ENCODE data around the gene STX12. TPM values are rescaled to one million over a fixed set of nuclear protein-coding genes. Genes with fewer than 3 reads are reported as not detected.

STX12 gene
- 16.0 TPM for polyA plus RNA-seq

GRCh38 chr1:27772932-27773825 is at the start of gene STX12:
STX12 (plus strand) TSS chr1:27773219; CDS start chr1:27773308, 89 bp downstream.
- peaks cover 22 to 30% (median 26%) of the 10 kb centered on the region in 3 donors for H3K4me1 Mint-ChIP-seq
- H3K9me3 Mint-ChIP-seq, result no peaks in the 10 kb centered on the region
- H3K27ac Mint-ChIP-seq, result peak within 1 kb of the TSS; percentile 95 to 97 (median 95)
- peaks cover 2% of the 10 kb centered on the region for H3K36me3 Mint-ChIP-seq
- H3K4me3 Mint-ChIP-seq, result peak within 1 kb of the TSS; percentile 93 to 97 (median 95)
- H3K27me3 Mint-ChIP-seq, result no peaks in the 10 kb centered on the region

GRCh38 chr1:27724961-27725373 is 48.1 kb upstream of the STX12 start:
- no peaks in the 10 kb centered on the region for H3K27me3 Mint-ChIP-seq
- H3K4me1 Mint-ChIP-seq, result peaks cover 8 to 20% (median 18%) of the 10 kb centered on the region in 3 donors
- peaks cover 1% of the 10 kb centered on the region for H3K36me3 Mint-ChIP-seq
- H3K9me3 Mint-ChIP-seq, result no peaks in the 10 kb centered on the region
- peak overlapping the region; percentile 86 to 98 (median 93) for H3K4me3 Mint-ChIP-seq
- peak overlapping the region; percentile 91 to 99 (median 99) for H3K27ac Mint-ChIP-seq

DNA sequence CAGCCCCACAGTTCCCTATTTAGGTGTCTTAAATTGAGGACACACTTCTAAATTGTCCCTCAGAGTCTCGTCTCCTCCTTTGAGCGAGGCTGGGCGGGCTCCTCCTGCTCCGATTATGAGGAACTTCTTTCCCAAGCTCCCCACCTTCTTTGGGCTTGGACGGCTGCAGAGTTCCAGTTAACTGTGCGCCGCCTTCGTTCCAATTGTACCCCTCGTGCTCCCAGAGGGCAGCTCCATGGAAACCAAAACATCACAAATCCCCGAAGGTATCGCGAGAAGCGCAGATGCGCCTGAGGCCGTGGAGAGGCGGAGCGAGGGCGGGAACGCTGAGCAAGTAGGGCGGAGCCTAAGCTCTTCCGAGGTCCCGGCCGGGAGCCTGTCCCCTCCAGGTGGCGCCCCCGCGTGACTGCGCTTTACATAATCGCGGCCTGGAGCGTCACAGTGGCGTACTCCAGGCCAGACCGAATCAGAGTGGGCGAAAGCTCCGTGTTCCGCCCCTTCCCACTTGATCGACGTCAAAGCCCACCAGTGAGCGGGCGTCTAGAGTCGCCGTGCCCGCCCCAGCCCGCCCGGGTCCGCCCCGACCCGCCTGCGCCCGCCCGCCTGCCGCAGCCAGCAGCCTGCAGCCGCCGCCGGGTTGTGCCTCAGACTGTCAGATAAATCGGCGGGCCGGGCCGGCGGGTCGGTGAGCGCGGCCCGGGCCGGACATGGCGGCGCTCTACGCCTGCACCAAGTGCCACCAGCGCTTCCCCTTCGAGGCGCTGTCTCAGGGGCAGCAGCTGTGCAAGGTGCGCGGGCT is 47.4 kb upstream of the STX12 start, which contains the start of gene FAM76A:
Gene FAM76A, plus strand, starts transcription at position 588 of the 799 bp plus-strand sequence. Its CDS starts 120 bp downstream, at position 708.
- H3K4me3 Mint-ChIP-seq, result peak within 1 kb of the TSS; percentile 90 to 98 (median 93)
- H3K27ac Mint-ChIP-seq, result peak within 1 kb of the TSS; percentile 91 to 99 (median 99)
- H3K36me3 Mint-ChIP-seq, result peaks cover 1% of the 10 kb centered on the region
- no peaks in the 10 kb centered on the region for H3K9me3 Mint-ChIP-seq
- peaks cover 8 to 20% (median 18%) of the 10 kb centered on the region in 3 donors for H3K4me1 Mint-ChIP-seq
- no peaks in the 10 kb centered on the region for H3K27me3 Mint-ChIP-seq

GRCh38 chr1:27726173-27727044 is 46.6 kb upstream of the STX12 start:
- H3K27me3 Mint-ChIP-seq, result no peaks in the 10 kb centered on the region
- peaks cover 10 to 22% (median 18%) of the 10 kb centered on the region in 3 donors for H3K4me1 Mint-ChIP-seq
- H3K27ac Mint-ChIP-seq, result peak overlapping the region; percentile 88 to 97 (median 91)
- no peaks in the 10 kb centered on the region for H3K9me3 Mint-ChIP-seq
- H3K4me3 Mint-ChIP-seq, result peak overlapping the region; percentile 90 to 98 (median 90)
- H3K36me3 Mint-ChIP-seq, result peaks cover 1% of the 10 kb centered on the region

- no peaks in the 10 kb centered on the region for H3K27me3 Mint-ChIP-seq
- H3K4me1 Mint-ChIP-seq, result peaks cover 12 to 22% (median 18%) of the 10 kb centered on the region in 3 donors
- peak overlapping the region in 2 of 3 donors; percentile 88 to 97 for H3K27ac Mint-ChIP-seq
- no peaks in the 10 kb centered on the region for H3K9me3 Mint-ChIP-seq
- H3K4me3 Mint-ChIP-seq, result peak overlapping the region; percentile 85 to 92 (median 90)
- peaks cover 1% of the 10 kb centered on the region for H3K36me3 Mint-ChIP-seq
These were observed 45.9 kb upstream of the STX12 start for GRCh38 chr1:27727126-27727525.

GRCh38 chr1:27736252-27736651 is 36.8 kb upstream of the STX12 start:
- H3K4me1 Mint-ChIP-seq, result peaks cover 0 to 5% (median 0%) of the 10 kb centered on the region in 3 donors
- no peaks in the 10 kb centered on the region for H3K27me3 Mint-ChIP-seq
- no peak overlapping the region for H3K27ac Mint-ChIP-seq
- H3K9me3 Mint-ChIP-seq, result no peaks in the 10 kb centered on the region
- H3K36me3 Mint-ChIP-seq, result peaks cover 7% of the 10 kb centered on the region
- no peak overlapping the region for H3K4me3 Mint-ChIP-seq

DNA sequence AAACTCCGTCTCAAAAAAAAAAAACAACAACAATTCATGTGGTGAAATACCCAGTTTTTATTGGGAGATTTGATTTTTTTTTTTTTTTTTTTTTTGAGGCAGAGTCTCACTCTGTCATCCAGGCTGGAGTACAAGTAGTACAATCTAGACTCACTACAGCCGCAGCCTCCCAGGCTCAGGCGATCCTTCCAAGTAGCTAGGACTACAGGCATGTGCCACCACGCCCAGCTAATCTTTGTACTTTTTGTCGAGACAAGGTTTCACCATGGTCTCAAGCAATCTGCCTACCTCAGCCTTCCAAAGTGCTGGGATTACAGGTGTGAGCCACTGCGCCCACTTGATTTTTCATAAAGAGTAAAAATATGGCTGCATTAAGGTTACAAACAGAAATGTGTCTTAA is 31.9 kb upstream of the STX12 start:
- H3K9me3 Mint-ChIP-seq, result no peaks in the 10 kb centered on the region
- H3K27ac Mint-ChIP-seq, result no peak overlapping the region
- peaks cover 0 to 2% (median 0%) of the 10 kb centered on the region in 3 donors for H3K4me1 Mint-ChIP-seq
- no peak overlapping the region for H3K4me3 Mint-ChIP-seq
- H3K27me3 Mint-ChIP-seq, result no peaks in the 10 kb centered on the region
- H3K36me3 Mint-ChIP-seq, result peaks cover 13% of the 10 kb centered on the region

- Mint-ChIP-seq H3K27me3 (no peaks in the 10 kb centered on the region), H3K4me3 (no peak overlapping the region), H3K36me3 (peaks cover 11% of the 10 kb centered on the region), H3K27ac (no peak overlapping the region), H3K9me3 (no peaks in the 10 kb centered on the region), H3K4me1 (no peaks in the 10 kb centered on the region)
These were observed 28.5 kb upstream of the STX12 start for GRCh38 chr1:27744556-27744955.

- H3K27me3 Mint-ChIP-seq, result no peaks in the 10 kb centered on the region
- no peaks in the 10 kb centered on the region for H3K4me1 Mint-ChIP-seq
- H3K4me3 Mint-ChIP-seq, result no peak overlapping the region
- peaks cover 11% of the 10 kb centered on the region for H3K36me3 Mint-ChIP-seq
- H3K9me3 Mint-ChIP-seq, result no peaks in the 10 kb centered on the region
- no peak overlapping the region for H3K27ac Mint-ChIP-seq
These were observed 27.6 kb upstream of the STX12 start for GRCh38 chr1:27745466-27745865.

DNA sequence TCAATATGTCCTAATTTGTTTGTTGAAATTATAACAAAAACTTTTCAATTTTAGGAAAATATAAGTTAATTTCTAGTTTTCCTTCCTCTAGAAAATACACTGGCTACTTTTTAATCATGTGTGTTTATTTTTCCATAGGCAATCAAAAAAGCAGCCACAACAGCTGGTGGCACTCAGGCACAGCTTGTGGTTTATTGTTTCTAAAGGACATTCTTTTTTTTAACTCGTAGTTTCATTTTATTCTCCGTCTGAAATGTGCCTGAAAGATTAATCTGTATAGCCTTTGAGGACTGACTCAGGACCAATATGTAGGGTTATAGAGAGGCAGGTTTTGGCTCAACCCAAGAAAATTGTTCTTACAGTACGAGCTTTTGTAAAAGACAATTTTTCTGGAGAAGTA is 20.7 kb upstream of the STX12 start:
- Mint-ChIP-seq H3K9me3 (no peaks in the 10 kb centered on the region), H3K27ac (no peak overlapping the region), H3K27me3 (no peaks in the 10 kb centered on the region), H3K4me3 (no peak overlapping the region), H3K4me1 (peaks cover 0 to 4% (median 0%) of the 10 kb centered on the region in 3 donors), H3K36me3 (peaks cover 9% of the 10 kb centered on the region)

DNA sequence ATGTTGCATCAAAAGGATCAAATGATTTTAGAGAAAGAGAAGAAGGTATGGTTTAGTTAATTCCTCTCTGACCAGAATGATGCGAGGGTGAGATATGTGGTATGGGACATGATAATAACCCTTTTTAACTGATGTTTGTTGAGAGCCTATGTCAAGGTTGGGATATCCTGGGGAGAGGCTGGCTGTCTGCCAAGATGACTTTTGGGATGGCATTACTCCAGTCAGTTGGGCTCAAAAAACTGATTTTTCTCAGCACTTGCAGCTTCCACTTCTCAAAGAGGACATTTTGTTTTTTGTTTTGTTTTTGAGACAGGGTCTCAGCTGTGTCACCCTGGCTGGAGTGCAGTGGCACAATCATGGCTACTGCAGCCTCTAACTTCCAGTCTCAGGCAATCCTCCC is 17.7 kb upstream of the STX12 start:
- Mint-ChIP-seq H3K9me3 (no peaks in the 10 kb centered on the region), H3K4me1 (peaks cover 0 to 4% (median 0%) of the 10 kb centered on the region in 3 donors), H3K27ac (no peak overlapping the region), H3K27me3 (no peaks in the 10 kb centered on the region), H3K36me3 (peaks cover 11% of the 10 kb centered on the region), H3K4me3 (no peak overlapping the region)

- Mint-ChIP-seq H3K4me3 (no peak overlapping the region), H3K27ac (no peak overlapping the region), H3K27me3 (no peaks in the 10 kb centered on the region), H3K4me1 (peaks cover 0 to 4% (median 0%) of the 10 kb centered on the region in 3 donors), H3K36me3 (peaks cover 11% of the 10 kb centered on the region), H3K9me3 (no peaks in the 10 kb centered on the region)
These were observed 17.2 kb upstream of the STX12 start for GRCh38 chr1:27755865-27756264.

DNA sequence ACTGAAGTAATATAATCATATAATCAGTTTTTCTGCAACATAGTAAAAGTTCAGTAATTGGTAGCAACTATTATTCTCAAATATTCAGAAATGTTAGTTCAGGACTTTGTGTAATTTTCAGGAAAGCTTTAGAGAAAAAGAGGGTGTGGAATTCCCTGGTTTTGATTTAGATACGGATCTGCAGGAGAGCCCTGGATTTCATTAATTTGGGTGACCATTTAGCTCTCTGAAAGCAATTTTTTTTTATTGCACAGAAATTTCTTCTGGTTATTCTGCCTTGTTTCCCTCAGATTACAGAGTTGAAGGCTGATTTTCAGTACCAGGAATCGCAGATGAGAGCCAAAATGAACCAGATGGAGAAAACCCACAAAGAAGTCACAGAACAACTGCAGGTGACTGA is 13.8 kb upstream of the STX12 start:
- Mint-ChIP-seq H3K27me3 (no peaks in the 10 kb centered on the region), H3K4me3 (no peak overlapping the region), H3K36me3 (peaks cover 5% of the 10 kb centered on the region), H3K9me3 (no peaks in the 10 kb centered on the region), H3K4me1 (peaks cover 0 to 2% (median 0%) of the 10 kb centered on the region in 3 donors), H3K27ac (no peak overlapping the region)

DNA sequence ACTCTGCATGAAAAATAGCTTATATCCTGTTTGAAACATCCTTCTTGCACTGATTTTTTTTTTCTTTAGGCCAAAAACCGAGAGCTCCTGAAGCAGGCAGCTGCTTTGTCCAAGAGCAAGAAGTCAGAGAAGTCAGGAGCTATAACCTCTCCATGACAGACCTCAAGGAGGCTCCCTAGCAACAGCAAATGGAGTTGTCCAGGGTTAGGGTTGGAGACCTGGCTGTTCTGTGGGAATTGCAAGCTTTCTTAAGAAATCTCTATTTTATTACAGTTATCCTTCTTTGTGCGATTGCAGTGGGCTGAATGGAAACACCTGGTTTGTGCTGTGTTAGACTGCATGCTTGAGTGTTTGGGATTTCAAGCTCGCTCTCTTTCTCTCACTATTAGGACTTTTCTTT is 12.6 kb upstream of the STX12 start:
- Mint-ChIP-seq H3K4me3 (no peak overlapping the region), H3K9me3 (no peaks in the 10 kb centered on the region), H3K27me3 (no peaks in the 10 kb centered on the region), H3K36me3 (peaks cover 3% of the 10 kb centered on the region), H3K4me1 (no peaks in the 10 kb centered on the region), H3K27ac (no peak overlapping the region)
